ENCODE results near the gene FEV. TPM values are rescaled to one million over a fixed set of nuclear protein-coding genes. Genes with fewer than 3 reads are reported as not detected.

FEV gene
- total RNA-seq, 1 donor from 2014 or later: not detected

GRCh38 chr2:219017201-219017931, 32.4 kb upstream of the FEV start:
- intact Hi-C loops (cut with micrococcal nuclease): no loop called here

DNA sequence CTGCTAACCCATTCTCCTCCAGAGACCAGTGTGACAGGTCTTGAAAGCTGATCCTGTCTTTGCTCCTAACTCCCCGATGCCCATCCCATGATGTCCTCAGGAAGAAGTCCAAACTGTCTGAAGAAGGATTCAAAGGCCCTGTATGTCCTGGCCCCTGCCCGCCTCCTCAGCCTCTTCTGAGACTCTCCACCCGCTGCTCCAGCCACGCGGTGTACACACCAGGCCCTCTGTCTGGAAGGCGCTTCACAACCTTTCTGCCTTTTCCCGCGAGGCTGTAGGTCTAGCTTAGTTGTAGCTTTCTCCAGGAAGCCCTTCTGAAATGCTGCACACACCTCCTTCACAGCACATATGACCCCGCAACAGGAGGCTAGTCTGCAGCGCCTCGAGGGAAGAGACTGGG, 31.7 kb upstream of the FEV start:
- intact Hi-C loops (cut with micrococcal nuclease): no loop called here

GRCh38 chr2:219010873-219011272, 25.9 kb upstream of the FEV start:
- intact Hi-C loops (cut with micrococcal nuclease): no loop called here

DNA sequence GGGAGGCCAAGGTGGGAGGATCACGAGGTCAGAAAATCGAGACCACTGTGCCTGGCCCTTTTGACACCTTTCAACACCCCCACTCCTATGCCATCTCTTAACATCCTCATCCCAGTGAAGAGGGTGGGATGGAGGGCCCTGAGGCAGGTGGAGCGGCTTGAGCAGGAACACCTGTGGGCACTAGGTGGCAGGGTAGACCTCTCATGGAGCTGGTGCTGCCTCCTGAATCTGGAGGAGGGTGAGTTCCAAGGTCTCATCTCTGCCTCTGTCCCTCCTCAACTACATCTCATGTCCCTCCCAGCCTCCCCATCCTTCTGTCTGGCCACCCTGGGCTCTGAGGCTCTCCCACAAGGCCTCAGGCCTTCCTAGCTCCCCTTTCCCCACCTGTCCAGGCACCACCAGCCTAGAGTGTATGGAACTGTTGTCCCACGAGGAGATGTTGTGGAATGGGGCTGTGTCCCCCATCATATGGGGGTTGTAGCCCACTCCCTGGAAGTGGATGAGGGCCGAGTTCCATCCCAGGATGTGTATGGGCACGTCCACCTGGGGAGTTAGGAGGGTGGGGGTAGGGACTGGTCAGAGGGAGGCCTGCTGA, 25.3 kb upstream of the FEV start:
- intact Hi-C loops (cut with micrococcal nuclease): no loop called here

- intact Hi-C loops (cut with micrococcal nuclease): no loop called here
These were observed 24.3 kb upstream of the FEV start for GRCh38 chr2:219009294-219009693.

- intact Hi-C loops (cut with micrococcal nuclease): no loop called here
These were observed 19.0 kb upstream of the FEV start for GRCh38 chr2:219003979-219004378.

DNA sequence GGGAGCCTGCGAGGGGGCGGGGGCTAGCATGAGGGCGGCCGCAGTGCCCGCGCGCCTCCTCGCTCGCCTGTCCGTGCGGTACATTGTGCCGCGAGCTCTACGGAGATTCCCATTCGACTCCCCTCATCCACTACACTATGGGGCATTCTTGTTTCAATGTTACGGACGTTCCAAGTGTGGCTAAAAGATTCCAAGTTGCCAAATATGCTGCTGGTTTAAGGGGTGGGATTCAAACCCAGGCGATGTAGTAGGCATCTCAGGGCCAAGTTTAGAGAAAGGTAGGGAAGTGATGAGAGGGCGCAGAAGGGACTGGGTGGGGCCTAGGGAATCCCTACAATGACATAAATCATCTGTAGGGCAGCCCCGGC, 18.3 kb upstream of the FEV start:
- intact Hi-C loops (cut with micrococcal nuclease): no loop called here

GRCh38 chr2:219002395-219003266, 17.6 kb upstream of the FEV start:
- intact Hi-C loops (cut with micrococcal nuclease): no loop called here

DNA sequence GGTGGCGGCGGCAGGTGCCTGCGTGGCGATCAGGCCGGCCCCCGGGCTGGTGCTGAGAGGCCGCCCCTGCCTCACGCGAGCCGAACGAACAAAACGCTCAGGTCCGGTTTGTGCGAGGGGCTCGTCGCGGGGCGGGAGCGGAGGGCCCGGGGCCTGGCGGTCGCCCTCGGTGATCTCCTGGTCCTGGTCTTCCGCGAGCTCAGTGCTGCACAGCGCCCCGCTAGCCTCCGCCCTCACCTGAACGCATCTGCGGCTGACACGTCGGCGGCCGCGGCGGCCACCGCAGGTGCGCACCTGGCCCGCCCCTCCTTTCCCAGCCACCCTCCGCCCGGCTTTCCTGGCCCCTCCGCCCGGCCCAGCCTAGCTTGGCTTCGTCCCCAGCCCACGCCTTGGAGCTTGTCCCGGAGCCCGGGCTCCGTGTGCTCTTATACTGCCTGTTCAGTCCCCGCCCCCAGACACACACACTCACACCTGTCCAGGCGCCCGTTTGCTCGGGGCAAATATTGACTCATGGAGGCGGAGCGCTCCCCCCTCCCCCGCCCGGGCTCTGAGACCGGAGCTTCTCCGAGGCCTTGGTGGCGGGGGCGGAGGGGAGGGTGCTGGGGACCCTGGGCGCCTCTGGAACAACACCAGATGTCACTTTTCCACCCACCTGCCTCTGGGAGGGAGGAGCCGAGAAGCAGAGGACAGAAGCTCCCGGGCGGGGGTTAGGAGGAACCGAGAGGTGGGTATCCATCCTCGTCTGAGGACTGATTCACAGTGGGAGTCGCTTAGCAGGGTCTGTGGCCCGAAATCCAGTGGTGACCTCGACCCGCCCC, 16.8 kb upstream of the FEV start:
- intact Hi-C loops (cut with micrococcal nuclease): no loop called here

DNA sequence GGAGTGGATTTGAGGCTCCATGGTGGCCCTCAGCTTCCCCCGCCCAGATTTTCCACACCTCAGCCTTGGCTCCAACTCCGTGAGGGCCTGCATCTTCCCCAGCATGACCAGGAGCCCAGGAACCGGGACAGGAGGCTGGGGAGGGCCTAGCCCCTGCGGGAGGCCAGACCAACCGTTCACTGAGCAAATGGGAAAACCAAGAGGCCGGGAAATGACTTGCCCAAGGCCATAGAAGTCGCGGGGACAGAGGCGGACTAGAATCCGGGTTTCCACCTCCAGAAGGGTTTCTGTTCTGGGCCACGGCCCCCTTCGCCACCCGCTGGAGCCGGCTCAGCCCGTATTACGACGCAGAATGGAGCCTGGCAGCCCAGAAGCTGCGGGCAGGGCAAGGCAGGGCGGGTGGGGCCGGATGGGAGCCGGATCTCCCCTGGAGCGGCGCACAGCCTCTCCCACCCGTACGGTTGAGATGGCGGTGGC, 16.2 kb upstream of the FEV start:
- intact Hi-C loops (cut with micrococcal nuclease): no loop called here

DNA sequence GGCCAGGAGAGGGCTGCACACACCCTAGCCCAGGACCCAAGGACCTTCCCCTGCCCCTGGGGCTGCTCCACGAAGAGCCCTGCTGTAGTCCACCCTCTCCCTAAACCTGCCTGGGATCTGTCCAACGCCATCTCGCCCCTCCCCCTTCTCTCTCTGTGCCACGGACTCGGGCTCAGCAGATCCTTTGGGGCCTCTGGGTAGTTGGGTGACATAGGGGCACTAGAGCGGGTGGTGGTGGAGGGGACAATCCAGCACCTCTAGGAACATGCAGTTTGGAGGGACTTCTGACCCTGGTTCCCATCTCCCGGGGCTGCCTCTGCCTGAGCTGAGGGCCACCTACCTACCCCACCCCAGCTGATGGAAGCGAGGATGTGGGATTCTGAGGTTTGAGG, 15.6 kb upstream of the FEV start:
- intact Hi-C loops (cut with micrococcal nuclease): no loop called here

GRCh38 chr2:218999881-219000568, 15.0 kb upstream of the FEV start:
- intact Hi-C loops (cut with micrococcal nuclease): loop anchor here (5.0 kb wide), 1 partner anchor 57 kb away; no protein-coding TSS in a partner anchor

- intact Hi-C loops (cut with micrococcal nuclease): loop anchor here (5.0 kb wide), 1 partner anchor 58 kb away; no protein-coding TSS in a partner anchor
These were observed 14.3 kb upstream of the FEV start for GRCh38 chr2:218999021-218999880.

DNA sequence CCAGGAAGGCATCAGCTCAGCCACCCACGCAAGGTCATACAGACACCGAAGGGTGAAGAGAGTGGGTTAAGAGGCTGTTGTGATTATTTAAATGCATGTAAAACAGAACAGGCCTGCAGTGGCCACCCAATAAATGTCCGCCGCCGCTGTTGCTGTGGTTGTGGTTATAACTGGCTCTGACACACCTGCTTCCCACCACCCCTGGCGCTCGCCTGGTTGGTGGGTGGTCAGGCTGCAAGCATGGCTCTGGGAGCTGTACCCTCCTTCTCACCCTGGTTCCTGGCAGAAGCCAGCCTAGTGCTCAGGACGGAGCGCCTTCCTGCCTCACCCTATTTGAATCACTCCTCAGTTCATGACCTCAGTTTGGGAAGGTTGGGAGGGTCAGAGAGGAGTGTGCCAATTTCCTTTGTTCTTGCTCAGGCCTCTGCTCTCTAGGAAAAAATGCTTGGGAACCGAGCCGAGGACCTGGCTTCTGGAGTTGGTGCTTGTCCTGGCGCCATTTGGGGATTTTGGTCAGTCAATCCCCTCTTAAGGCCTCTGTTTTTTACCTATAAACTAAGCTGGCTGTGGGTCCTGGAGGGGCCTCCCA, 13.5 kb upstream of the FEV start:
- intact Hi-C loops (cut with micrococcal nuclease): loop anchor here (5.0 kb wide), 1 partner anchor 59 kb away; no protein-coding TSS in a partner anchor

- intact Hi-C loops (cut with micrococcal nuclease): loop anchor here (5.0 kb wide), 1 partner anchor 60 kb away; no protein-coding TSS in a partner anchor
These were observed 12.7 kb upstream of the FEV start for GRCh38 chr2:218997731-218998130.

DNA sequence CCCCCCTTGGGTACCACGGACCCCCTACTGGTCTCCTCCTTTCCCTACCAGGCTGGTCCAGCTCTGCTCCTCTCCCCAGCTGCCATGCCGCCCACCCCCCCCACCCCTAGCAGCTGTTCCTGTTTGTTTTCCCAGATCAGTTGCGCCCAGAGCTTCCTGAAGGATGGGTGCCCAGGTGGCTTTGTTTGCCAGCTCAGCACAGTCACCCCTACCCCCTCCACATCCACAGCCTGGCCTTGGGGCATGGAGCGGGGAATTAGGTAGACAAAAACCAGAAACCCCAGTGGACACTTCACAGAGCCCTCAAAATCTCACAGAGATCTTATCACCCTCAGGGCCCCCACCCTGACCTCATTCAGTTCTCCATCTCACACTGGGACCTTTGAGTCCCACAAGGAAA, 12.0 kb upstream of the FEV start:
- intact Hi-C loops (cut with micrococcal nuclease): loop anchor here (5.0 kb wide), 1 partner anchor 60 kb away; no protein-coding TSS in a partner anchor

GRCh38 chr2:218995972-218996711, 11.2 kb upstream of the FEV start:
- intact Hi-C loops (cut with micrococcal nuclease): loop anchor here (2.0 to 5.0 kb wide), 2 partner anchors 15 to 61 kb away; no protein-coding TSS in a partner anchor

DNA sequence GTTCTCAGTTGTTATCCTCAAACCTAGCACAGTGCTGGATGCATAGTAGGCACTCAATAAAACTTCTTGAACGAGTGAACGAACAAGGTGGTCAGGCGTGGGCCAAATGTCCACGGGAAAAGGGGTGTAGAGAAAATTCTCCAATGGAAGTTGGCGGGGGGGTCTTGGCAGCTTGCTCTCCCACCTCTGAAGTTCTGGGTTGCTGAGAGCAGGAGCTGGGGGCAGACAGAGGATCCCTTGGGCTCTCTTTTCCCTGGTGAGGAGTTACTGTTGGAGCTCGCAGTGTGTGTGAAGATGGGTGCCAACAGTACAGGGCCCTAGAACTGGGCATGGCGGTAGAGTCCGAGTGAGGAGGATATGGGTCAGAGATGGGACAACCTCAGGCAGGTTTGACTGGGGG, 10.6 kb upstream of the FEV start:
- intact Hi-C loops (cut with micrococcal nuclease): loop anchor here (2.0 to 5.0 kb wide), 2 partner anchors 15 to 62 kb away; no protein-coding TSS in a partner anchor
